ENCODE results near the gene MCAM.

GRCh38 chr11:119307974-119308373, 9.0 kb downstream of the MCAM start:
- TF ChIP-seq FOXM1 (IDR thresholded peaks at IDR 0.05; ENCODE audit: borderline replicate concordance, low read depth) (no peak), USF1 (IDR thresholded peaks at IDR 0.05) (no peak), EP300 (IDR thresholded peaks at IDR 0.05; ENCODE audit: borderline replicate concordance) (no peak), YY1 (IDR thresholded peaks at IDR 0.05; ENCODE audit: low read depth) (no peak), RAD21 (IDR thresholded peaks at IDR 0.05; ENCODE audit: low read depth) (no peak), EGR1 (IDR thresholded peaks at IDR 0.05) (no peak), REST (IDR thresholded peaks at IDR 0.05; ENCODE audit: low read depth) (no peak), TEAD4 (IDR thresholded peaks at IDR 0.05) (no peak), CEBPB (IDR thresholded peaks at IDR 0.05) (no peak), TAF1 (IDR thresholded peaks at IDR 0.05; ENCODE audit: low read depth) (no peak), MAX (IDR thresholded peaks at IDR 0.05) (no peak)
